A549 (cell line): ENCODE results near the gene PIP4K2A.
"Not testable (repeated sequence)": the region's sequence is repeated elsewhere in the genome, so short reads cannot be mapped to it uniquely, and the experiment has no call there.

Experiments
- CHD2 ChIP-seq: fragments of 150-350 bp; IDR thresholded peaks from 2 replicates; pipeline ENCODE4 v1.6.1; 2014; ENCODE audit warnings: low read length; ENCODE audit not compliant: partially characterized antibody
- ESRRA ChIP-seq: fragments of 150-350 bp; IDR thresholded peaks from 2 replicates; pipeline ENCODE4 v1.6.1; 2014; ENCODE audit warnings: mild to moderate bottlenecking, low read length, borderline replicate concordance
- HDAC2 ChIP-seq: fragments of 200-600 bp; sonication (generic); IDR thresholded peaks from 2 replicates; pipeline ENCODE4 v1.6.1; 2016
- POLR2A ChIP-seq: IDR thresholded peaks from 2 replicates; pipeline ENCODE4 v1.6.1; 2012; ENCODE audit warnings: mild to moderate bottlenecking, low read length
- ZFP36 ChIP-seq: fragments of 450-650 bp; IDR thresholded peaks from 2 replicates; pipeline ENCODE4 v1.6.1; 2014; ENCODE audit warnings: borderline replicate concordance; ENCODE audit not compliant: partially characterized antibody
- TF ChIP-seq, protein P1 (sequence below): fragments of >200 bp; sonication (Bioruptor Twin); formaldehyde crosslinking; IDR thresholded peaks from 3 replicates; pipeline ENCODE4 v1.5.1; 2016

- TF ChIP-seq, protein P1, sequence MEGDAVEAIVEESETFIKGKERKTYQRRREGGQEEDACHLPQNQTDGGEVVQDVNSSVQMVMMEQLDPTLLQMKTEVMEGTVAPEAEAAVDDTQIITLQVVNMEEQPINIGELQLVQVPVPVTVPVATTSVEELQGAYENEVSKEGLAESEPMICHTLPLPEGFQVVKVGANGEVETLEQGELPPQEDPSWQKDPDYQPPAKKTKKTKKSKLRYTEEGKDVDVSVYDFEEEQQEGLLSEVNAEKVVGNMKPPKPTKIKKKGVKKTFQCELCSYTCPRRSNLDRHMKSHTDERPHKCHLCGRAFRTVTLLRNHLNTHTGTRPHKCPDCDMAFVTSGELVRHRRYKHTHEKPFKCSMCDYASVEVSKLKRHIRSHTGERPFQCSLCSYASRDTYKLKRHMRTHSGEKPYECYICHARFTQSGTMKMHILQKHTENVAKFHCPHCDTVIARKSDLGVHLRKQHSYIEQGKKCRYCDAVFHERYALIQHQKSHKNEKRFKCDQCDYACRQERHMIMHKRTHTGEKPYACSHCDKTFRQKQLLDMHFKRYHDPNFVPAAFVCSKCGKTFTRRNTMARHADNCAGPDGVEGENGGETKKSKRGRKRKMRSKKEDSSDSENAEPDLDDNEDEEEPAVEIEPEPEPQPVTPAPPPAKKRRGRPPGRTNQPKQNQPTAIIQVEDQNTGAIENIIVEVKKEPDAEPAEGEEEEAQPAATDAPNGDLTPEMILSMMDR: not testable (repeated sequence)
- not testable (repeated sequence) for TF ChIP-seq ZFP36, ESRRA, CHD2, HDAC2, POLR2A
Measured at GRCh38 chr10:22499973-22500372, 214.4 kb downstream of the PIP4K2A start.
